Kidney tubule cell (primary cell): ENCODE results near the gene CCNG1.
"Not testable (repeated sequence)": the region's sequence is repeated elsewhere in the genome, so short reads cannot be mapped to it uniquely, and the experiment has no call there.

Experiments used
- DNase-seq: peaks from one replicate; pipeline ENCODE4 v3.0.0-alpha.2; 2018; ENCODE audit warnings: low spot score

The CCNG1 gene, protein sequence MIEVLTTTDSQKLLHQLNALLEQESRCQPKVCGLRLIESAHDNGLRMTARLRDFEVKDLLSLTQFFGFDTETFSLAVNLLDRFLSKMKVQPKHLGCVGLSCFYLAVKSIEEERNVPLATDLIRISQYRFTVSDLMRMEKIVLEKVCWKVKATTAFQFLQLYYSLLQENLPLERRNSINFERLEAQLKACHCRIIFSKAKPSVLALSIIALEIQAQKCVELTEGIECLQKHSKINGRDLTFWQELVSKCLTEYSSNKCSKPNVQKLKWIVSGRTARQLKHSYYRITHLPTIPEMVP

GRCh38 chr5:163437309-163438182 is at the start of gene CCNG1:
TSS of gene CCNG1 (plus strand) at chr5:163437595. CDS start at chr5:163439257, 1,662 bp downstream.
- DNase-seq, result peak; percentile 98

GRCh38 chr5:163395792-163396191 is 41.6 kb upstream of the CCNG1 start:
- DNase-seq, result no peak

GRCh38 chr5:163396818-163397340 is 40.5 kb upstream of the CCNG1 start:
- DNase-seq, result not testable (repeated sequence)

GRCh38 chr5:163397354-163397753 is 40.0 kb upstream of the CCNG1 start:
- no peak for DNase-seq

DNA sequence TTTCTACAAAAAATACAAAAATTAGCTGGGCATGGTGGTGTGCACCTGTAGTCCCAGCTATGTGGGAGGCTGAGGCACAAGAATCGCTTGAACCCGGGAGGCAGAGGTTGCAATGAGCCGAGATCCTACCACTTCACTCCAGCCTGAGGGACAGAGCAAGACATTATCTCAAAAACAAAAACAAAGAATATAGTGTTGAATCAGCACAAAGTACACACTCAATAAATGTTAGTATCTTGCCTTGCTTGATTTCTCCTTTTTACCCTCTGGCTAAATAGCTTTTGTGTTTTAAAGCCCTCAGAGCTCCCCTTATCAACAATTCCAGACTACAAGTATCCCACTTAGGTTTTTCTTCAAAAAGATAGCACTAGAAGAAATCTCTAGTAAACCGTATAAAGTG is 37.5 kb upstream of the CCNG1 start:
- DNase-seq, result no peak

GRCh38 chr5:163401271-163401670 is 36.1 kb upstream of the CCNG1 start:
- DNase-seq, result peak; percentile 35

DNA sequence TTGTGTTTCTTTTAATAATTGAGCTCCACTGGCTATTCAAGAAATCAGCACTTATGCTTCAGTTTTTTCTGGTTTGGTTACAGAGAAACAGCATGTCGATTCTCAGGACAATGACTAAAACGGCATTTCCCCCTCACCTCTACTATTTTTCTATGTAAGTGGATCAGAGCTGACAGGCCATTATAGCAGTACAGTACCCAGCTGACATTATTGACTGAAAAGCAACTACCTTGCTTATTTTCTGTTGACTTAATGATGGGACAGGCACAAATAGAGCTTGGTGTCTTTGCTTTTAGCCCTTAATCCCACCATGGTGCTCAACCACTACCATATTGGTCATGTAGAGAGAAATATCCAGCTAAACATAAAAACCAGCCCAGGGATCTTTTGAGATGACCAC is 35.4 kb upstream of the CCNG1 start:
- no peak for DNase-seq

GRCh38 chr5:163404364-163405173 is 32.8 kb upstream of the CCNG1 start:
- DNase-seq, result no peak

DNA sequence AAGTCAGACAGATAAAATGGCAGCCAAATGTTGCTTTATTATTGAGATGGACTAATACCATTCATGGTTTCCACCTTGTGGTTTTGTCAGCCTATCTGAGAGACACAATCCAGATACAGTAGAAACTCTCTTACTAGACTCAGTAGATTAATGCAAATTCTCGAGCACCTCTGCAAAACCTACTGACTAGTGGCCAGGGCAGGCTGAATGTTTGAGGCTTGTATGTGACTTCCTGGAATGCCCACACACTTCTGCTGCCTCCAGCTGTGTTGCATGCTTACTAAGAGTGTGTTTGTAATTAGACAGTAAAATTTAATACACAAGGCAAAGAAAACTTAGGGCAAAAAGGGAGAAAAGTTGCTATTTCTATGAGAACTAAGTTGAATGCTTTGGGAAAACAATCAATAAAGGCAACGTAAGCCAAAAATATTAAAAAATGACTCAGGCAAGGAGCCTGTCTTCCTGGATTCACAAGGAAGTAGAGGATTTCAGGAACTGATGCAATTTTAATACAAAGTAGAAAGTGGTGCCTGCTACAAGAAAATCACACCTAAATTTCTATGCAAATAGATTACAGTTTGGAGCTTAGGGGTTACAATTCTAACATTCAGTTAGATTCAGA is 30.2 kb upstream of the CCNG1 start:
- peak; percentile 49 for DNase-seq

GRCh38 chr5:163408311-163408923 is 29.0 kb upstream of the CCNG1 start:
- DNase-seq, result peak; percentile 67

DNA sequence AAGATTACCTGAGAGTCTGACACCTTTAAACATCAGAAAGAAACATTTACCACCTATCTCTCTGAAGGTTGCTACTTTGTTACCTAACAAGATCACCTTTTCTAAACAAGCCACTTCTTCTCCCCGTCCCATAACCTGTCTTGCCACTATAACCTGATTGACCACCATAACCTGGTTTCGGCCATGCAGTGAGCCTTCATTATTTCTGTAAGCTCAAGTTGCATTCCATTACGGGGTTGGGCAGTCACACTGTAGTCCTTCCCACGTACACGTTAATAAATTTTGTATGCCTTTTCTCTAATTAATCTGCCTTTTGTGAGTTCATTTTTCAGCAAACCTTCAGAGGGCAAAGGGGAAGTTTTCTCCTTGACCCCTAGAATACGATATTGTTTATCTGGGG is 28.0 kb upstream of the CCNG1 start:
- no peak for DNase-seq

GRCh38 chr5:163410505-163410904 is 26.9 kb upstream of the CCNG1 start:
- no peak for DNase-seq

GRCh38 chr5:163415673-163416072 is 21.7 kb upstream of the CCNG1 start:
- not testable (repeated sequence) for DNase-seq

- no peak for DNase-seq
These were observed 12.6 kb upstream of the CCNG1 start for GRCh38 chr5:163424836-163425235.

DNA sequence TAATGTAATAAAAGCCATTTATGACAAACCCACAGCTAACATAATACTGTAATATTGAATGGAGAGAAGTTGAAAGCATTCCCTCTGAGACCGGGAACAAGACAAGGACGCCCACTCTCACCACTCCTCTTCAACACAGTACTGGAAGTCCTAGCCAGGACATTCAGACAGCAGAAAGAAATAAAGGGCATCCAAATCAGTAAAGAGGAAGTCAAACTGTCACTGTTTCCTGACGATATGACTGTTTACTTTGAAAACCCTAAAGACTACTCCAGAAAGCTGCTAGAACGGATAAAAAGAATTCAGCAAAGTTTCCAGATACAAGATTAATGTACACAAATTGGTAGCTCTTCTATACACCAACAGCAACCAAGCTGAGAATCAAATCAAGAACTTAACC is 11.3 kb upstream of the CCNG1 start:
- DNase-seq, result not testable (repeated sequence)

DNA sequence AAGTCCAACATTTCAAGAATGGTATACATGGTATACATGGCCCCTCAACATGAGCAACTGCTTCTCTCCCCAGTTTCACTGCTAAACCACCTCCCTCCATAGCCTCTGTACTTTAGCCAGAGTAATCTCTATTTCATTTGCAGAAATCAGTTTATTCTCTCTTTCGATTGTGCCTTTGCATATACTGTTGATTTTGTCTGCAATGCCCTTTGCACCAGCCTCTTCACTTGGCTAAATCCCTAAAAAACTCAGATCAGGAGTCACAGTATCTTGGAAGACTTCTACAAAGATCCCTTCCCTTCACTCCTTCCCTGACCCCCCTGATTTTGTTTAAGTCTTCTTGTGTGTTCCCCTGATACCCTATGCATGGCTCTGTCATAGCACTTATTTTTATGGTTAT is 4.9 kb upstream of the CCNG1 start:
- DNase-seq, result no peak

DNA sequence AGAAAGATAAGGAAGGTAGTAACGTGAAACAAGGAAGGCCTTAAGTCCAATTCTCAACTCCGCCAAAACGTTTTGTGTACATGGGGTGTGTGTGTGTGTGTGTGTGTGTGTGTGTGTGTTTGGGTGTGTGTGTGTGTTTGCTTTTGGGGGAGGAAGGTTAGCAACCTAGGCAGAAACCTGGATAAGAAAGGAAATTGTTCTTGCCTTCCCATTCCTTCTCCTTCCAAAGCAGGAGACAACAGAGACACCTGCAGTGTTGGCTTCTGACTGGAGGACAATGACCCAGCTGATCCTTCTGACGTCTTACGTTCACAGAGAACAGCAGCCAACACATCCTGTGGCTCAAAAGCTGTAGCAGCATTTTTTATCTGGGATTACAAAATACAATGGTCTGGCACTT is 4.1 kb upstream of the CCNG1 start:
- DNase-seq, result no peak

DNA sequence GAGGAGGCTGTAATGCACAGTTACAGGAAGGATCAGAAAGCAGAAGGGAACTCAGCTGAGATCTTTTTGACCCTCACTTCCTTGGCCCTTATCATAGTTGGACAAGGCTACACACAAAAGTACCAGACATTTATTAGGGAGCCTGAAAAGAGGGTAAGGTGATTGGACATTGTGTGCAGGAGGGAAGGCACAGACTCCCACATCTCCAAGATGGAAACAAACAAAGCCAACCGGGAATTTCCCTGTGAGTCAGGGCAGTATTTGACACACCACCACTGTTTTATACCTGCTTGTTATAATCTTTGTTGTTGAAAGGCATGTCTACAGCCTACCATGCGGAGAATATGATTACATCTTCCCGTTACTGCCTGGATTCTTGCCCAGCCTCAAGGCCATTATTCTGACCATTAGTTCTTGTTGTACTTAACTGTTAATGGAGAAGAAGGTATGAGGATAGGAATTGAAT is 3.0 kb upstream of the CCNG1 start:
- DNase-seq, result peak; percentile 93

GRCh38 chr5:163436515-163436914 is 880 bp upstream of the CCNG1 start:
- DNase-seq, result no peak

DNA sequence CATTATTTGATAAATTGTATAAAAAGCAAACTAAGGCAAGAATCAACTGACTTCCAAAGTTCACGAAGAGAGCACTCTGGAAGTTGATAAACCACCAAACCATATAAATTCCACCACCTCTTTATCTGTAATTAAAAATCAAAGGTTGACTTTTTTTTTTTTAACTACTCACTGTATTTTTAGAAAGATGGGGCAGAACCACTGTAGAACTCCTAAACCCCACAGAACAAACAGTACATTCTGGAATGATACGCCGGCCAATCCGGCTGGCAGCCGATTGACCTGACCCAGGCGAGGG is 435 bp upstream of the CCNG1 start:
- DNase-seq, result no peak

DNA sequence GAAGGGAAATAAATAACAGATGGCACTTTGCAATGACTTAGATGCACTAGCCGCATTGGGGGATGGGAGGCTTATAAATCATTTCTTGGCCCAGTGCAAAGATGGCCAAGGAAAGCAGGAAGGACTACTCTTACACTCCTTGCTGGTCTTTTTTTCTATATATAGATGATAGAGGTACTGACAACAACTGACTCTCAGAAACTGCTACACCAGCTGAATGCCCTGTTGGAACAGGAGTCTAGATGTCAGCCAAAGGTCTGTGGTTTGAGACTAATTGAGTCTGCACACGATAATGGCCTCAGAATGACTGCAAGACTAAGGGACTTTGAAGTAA is 1.7 kb downstream of the CCNG1 start:
- peak; percentile 33 for DNase-seq

DNA sequence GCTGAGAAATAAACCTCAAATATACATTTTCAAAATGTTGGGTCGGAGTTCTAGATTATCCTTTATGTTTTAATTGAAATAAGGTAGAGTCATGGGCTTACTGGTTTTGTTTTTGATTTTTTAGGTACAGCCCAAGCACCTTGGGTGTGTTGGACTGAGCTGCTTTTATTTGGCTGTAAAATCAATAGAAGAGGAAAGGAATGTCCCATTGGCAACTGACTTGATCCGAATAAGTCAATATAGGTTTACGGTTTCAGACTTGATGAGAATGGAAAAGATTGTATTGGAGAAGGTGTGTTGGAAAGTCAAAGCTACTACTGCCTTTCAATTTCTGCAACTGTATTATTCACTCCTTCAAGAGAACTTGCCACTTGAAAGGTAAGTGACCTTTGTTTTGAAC is 3.6 kb downstream of the CCNG1 start:
- no peak for DNase-seq
